ENCODE results near the gene APAF1. TPM values are rescaled to one million over a fixed set of nuclear protein-coding genes. Genes with fewer than 3 reads are reported as not detected.
A peak's percentile ranks its signal among the peaks of the same experiment; 100 is the strongest.
"Not testable (repeated sequence)": the region's sequence is repeated elsewhere in the genome, so short reads cannot be mapped to it uniquely, and the experiment has no call there.

Gene APAF1, protein sequence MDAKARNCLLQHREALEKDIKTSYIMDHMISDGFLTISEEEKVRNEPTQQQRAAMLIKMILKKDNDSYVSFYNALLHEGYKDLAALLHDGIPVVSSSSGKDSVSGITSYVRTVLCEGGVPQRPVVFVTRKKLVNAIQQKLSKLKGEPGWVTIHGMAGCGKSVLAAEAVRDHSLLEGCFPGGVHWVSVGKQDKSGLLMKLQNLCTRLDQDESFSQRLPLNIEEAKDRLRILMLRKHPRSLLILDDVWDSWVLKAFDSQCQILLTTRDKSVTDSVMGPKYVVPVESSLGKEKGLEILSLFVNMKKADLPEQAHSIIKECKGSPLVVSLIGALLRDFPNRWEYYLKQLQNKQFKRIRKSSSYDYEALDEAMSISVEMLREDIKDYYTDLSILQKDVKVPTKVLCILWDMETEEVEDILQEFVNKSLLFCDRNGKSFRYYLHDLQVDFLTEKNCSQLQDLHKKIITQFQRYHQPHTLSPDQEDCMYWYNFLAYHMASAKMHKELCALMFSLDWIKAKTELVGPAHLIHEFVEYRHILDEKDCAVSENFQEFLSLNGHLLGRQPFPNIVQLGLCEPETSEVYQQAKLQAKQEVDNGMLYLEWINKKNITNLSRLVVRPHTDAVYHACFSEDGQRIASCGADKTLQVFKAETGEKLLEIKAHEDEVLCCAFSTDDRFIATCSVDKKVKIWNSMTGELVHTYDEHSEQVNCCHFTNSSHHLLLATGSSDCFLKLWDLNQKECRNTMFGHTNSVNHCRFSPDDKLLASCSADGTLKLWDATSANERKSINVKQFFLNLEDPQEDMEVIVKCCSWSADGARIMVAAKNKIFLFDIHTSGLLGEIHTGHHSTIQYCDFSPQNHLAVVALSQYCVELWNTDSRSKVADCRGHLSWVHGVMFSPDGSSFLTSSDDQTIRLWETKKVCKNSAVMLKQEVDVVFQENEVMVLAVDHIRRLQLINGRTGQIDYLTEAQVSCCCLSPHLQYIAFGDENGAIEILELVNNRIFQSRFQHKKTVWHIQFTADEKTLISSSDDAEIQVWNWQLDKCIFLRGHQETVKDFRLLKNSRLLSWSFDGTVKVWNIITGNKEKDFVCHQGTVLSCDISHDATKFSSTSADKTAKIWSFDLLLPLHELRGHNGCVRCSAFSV (N-terminal part only)
- 8.5 and 10.1 TPM in 2 replicates for total RNA-seq (2014; rRNA removed)
- percentile 59 among the genes with signal in this experiment for Bru-seq, nascent RNA
- percentile 64 among the genes with signal in this experiment for BruChase-seq, experiment 1, labeled RNA remaining after a 6-hour chase
- percentile 61 among the genes with signal in this experiment for BruChase-seq, experiment 2, labeled RNA remaining after a 2-hour chase
- long read RNA-seq, full-length matches to known transcripts, result 1 of 13 reads
- long read RNA-seq, partial matches to known transcripts, result 8 of 13 reads
- long read RNA-seq, other reads (novel, unspliced or antisense), result 4 of 13 reads

DNA sequence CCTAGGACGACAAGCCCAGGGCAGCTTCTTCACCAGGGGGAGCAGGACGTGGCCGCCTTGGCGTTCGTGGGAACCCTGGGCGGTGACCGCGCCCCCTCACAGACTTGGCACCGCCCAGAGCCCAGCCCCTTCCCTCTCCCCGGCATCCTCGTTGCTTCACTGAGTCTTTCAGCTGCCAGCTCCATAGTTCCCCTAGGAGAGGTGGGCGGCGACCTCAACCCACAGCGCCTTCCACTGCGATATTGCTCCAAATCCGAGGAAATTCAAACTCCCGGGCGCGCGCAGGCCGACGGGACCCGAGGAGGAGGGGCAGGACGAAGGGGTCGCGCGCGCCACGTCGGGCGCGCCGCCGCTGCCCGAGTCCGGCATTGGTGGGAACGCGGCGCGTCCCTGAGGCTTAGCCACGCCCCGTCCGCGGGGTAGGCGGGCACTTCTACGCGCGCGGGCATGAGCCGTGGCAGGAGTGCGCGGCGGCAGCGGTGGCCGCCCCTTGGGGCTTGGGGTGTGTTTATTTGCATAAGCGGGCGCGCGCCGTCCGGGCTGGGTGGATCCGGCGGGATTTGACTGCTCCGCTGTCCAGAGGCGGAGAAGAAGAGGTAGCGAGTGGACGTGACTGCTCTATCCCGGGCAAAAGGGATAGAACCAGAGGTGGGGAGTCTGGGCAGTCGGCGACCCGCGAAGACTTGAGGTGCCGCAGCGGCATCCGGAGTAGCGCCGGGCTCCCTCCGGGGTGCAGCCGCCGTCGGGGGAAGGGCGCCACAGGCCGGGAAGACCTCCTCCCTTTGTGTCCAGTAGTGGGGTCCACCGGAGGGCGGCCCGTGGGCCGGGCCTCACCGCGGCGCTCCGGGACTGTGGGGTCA lies at the start of gene APAF1, which contains the start of gene IKBIP:
TSS of gene APAF1 (plus strand) at position 579 of the 860 bp plus-strand sequence. CDS start 3,070 bp downstream, outside the sequence.
TSS of gene IKBIP (minus strand) at position 77 of the 860 bp plus-strand sequence. CDS start 87 bp downstream, outside the sequence.
- intact Hi-C loops (cut with micrococcal nuclease), result loop anchor here (1.0 to 2.0 kb wide), 3 partner anchors 9 to 142 kb away; partner anchors contain the start of gene SLC25A3
- CTCF ChIA-PET, result no interaction called here
- peak within 1 kb of the TSS; percentile 74 for H3K9ac ChIP-seq (ENCODE audit: low read length)

DNA sequence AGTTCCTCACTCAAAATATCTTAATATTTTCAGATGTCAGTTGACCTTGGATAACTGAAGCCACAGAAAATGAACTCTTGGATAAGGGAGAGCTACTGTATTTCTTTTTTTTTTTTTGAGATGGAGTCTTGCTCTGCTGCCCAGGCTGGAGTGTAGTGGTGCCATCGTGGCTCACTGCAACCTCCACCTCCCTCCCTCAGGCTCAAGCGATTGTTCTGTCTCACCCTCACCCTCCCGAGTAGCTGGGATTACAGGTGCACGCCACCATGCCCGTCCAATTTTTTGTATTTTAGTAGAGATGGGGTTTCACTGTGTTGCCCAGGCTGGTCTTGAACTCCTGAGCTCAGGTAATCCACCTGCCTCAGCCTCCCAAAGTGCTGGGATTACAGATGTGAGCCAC lies 47.8 kb upstream of the APAF1 start:
- POLR2A ChIA-PET (ENCODE audit: unreplicated experiment); H3K27me3 ChIP-seq (ENCODE audit: low read length); H3K4me3 ChIP-seq (ENCODE audit: low read length); H3K9me3 ChIP-seq (ENCODE audit: low read length); ATAC-seq; intact Hi-C loops (cut with micrococcal nuclease); CTCF ChIA-PET; BruUV-seq (replicated peaks); H2AFZ ChIP-seq (ENCODE audit: low read length); H3K9ac ChIP-seq (ENCODE audit: low read length); H3K9me2 ChIP-seq (replicated peaks; ENCODE audit: low read length); H3K4me2 ChIP-seq (ENCODE audit: low read length); H3K27ac ChIP-seq (ENCODE audit: low read length); DNase-seq: not testable (repeated sequence)
- Histone ChIP-seq H3F3A (ENCODE audit: low read length, unreplicated experiment) (peaks cover 11% of the 10 kb centered on the region), H3K79me2 (ENCODE audit: low read length) (peaks cover 66% of the 10 kb centered on the region), H3K4me1 (ENCODE audit: insufficient read depth, low read length) (peaks cover 12% of the 10 kb centered on the region), H4K20me1 (ENCODE audit: low read length) (peaks cover 59% of the 10 kb centered on the region), H3K36me3 (ENCODE audit: low read depth, low read length) (peaks cover 74% of the 10 kb centered on the region)

More for the DNA sequence above, at the start of gene APAF1, which contains the start of gene IKBIP:
- Histone ChIP-seq H3K4me1 (ENCODE audit: insufficient read depth, low read length) (peaks cover 6% of the 10 kb centered on the region), H3F3A (ENCODE audit: low read length, unreplicated experiment) (no peaks in the 10 kb centered on the region), H3K27me3 (ENCODE audit: low read length) (no peaks in the 10 kb centered on the region), H4K20me1 (ENCODE audit: low read length) (no peaks in the 10 kb centered on the region), H3K4me2 (ENCODE audit: low read length) (peak within 1 kb of the TSS; percentile 81), H3K9me2 (replicated peaks; ENCODE audit: low read length) (no peaks in the 10 kb centered on the region), H3K79me2 (ENCODE audit: low read length) (peaks cover 49% of the 10 kb centered on the region), H3K36me3 (ENCODE audit: low read depth, low read length) (no peaks in the 10 kb centered on the region; the same call in 1 of the 2 replicates), H3K4me3 (ENCODE audit: low read length) (peak within 1 kb of the TSS; percentile 88), H2AFZ (ENCODE audit: low read length) (peak within 1 kb of the TSS; percentile 98), H3K9me3 (ENCODE audit: low read length) (no peaks in the 10 kb centered on the region), H3K27ac (ENCODE audit: low read length) (peak within 1 kb of the TSS; percentile 51)
- no TSS peak for BruUV-seq (replicated peaks)
- POLR2A ChIA-PET (ENCODE audit: unreplicated experiment), result interaction anchor here (0.6 to 1.2 kb wide), 2 partner anchors 51 to 78 kb away, joined by 3 to 16 read pairs; partner anchors contain the start of gene SLC25A3
- TF ChIP-seq, protein P1, sequence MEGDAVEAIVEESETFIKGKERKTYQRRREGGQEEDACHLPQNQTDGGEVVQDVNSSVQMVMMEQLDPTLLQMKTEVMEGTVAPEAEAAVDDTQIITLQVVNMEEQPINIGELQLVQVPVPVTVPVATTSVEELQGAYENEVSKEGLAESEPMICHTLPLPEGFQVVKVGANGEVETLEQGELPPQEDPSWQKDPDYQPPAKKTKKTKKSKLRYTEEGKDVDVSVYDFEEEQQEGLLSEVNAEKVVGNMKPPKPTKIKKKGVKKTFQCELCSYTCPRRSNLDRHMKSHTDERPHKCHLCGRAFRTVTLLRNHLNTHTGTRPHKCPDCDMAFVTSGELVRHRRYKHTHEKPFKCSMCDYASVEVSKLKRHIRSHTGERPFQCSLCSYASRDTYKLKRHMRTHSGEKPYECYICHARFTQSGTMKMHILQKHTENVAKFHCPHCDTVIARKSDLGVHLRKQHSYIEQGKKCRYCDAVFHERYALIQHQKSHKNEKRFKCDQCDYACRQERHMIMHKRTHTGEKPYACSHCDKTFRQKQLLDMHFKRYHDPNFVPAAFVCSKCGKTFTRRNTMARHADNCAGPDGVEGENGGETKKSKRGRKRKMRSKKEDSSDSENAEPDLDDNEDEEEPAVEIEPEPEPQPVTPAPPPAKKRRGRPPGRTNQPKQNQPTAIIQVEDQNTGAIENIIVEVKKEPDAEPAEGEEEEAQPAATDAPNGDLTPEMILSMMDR (conservative IDR thresholded peaks at IDR 0.05; ENCODE audit: low read depth, low read length), result no peak
- TF ChIP-seq EZH2 (IDR thresholded peaks at IDR 0.05; ENCODE audit: low read length, unreplicated experiment), result no peak
- TF ChIP-seq EZH2phosphoT487 (IDR thresholded peaks at IDR 0.05; ENCODE audit: borderline replicate concordance, low read length), result no peak
- peak; percentile 86 for ATAC-seq
- DNase-seq, result peak; percentile 97
